H1 (cell line): Measurements from ENCODE around the gene PHKG2.

Source experiments
- CREB1 ChIP-seq: IDR thresholded peaks from 2 replicates; pipeline ENCODE4 v1.6.1; 2012; ENCODE audit warnings: inconsistent platforms
- EZH2 ChIP-seq: fragments of 200-600 bp; sonication (generic); IDR thresholded peaks from 2 replicates; pipeline ENCODE4 v1.7.1; 2012; ENCODE audit warnings: low read depth, mild to moderate bottlenecking, moderate library complexity, low read length, inconsistent platforms; ENCODE audit not compliant: severe bottlenecking
- NRF1 ChIP-seq: IDR thresholded peaks from 2 replicates; pipeline ENCODE4 v1.6.1; 2011; ENCODE audit warnings: mild to moderate bottlenecking, low read depth, low read length, improper control_type of control experiment
- POLR2A ChIP-seq, 2 experiments: IDR thresholded peaks; 1 replicate in 1 of 2; 2 replicates in 1 of 2; pipeline ENCODE4 v1.6.1; 2011; ENCODE audit warnings: low read depth in 2 of 2, low read length in 2 of 2, mild to moderate bottlenecking in 2 of 2; ENCODE audit errors: control extremely low read depth in 1 of 2
- RAD21 ChIP-seq, 2 experiments: IDR thresholded peaks in 1 of 2; conservative IDR thresholded peaks in 1 of 2; 2 replicates each; pipeline ENCODE4 v1.6.1; 2011; ENCODE audit warnings: low read depth in 2 of 2, low read length in 2 of 2, improper control_type of control experiment in 1 of 2, inconsistent platforms in 1 of 2, mild to moderate bottlenecking in 1 of 2, moderate library complexity in 1 of 2
- RXRA ChIP-seq: IDR thresholded peaks from 2 replicates; pipeline ENCODE4 v1.6.1; 2011; ENCODE audit warnings: low read depth, mild to moderate bottlenecking, low read length, moderate library complexity; ENCODE audit not compliant: insufficient read depth
- TEAD4 ChIP-seq: IDR thresholded peaks from 2 replicates; pipeline ENCODE4 v1.6.1; 2012; ENCODE audit warnings: low read depth, low read length, inconsistent platforms, mixed read lengths
- YY1 ChIP-seq: IDR thresholded peaks from 2 replicates; pipeline ENCODE4 v1.6.1; 2011; ENCODE audit warnings: low read depth, mild to moderate bottlenecking, low read length
- TF ChIP-seq, protein P1 (sequence below), 3 experiments: IDR thresholded peaks; 1 replicate in 2 of 3; 2 replicates in 1 of 3; pipeline versions ENCODE4 v1.5.1 to v1.6.1; 2011; ENCODE audit warnings: low read length in 3 of 3, mild to moderate bottlenecking in 3 of 3, inconsistent platforms in 2 of 3, low read depth in 1 of 3, moderate library complexity in 1 of 3; ENCODE audit not compliant: insufficient read depth in 1 of 3; ENCODE audit errors: control extremely low read depth in 1 of 3
- TF ChIP-seq, protein P2 (sequence below): IDR thresholded peaks from 2 replicates; pipeline ENCODE4 v1.6.1; 2011; ENCODE audit warnings: low read length, improper control_type of control experiment
- TF ChIP-seq, protein P3 (sequence below): IDR thresholded peaks from 2 replicates; pipeline ENCODE4 v1.6.1; 2012; ENCODE audit warnings: low read length, inconsistent platforms
- TF ChIP-seq, protein P4 (sequence below): IDR thresholded peaks from 2 replicates; pipeline ENCODE4 v1.6.1; 2012; ENCODE audit warnings: inconsistent platforms

DNA sequence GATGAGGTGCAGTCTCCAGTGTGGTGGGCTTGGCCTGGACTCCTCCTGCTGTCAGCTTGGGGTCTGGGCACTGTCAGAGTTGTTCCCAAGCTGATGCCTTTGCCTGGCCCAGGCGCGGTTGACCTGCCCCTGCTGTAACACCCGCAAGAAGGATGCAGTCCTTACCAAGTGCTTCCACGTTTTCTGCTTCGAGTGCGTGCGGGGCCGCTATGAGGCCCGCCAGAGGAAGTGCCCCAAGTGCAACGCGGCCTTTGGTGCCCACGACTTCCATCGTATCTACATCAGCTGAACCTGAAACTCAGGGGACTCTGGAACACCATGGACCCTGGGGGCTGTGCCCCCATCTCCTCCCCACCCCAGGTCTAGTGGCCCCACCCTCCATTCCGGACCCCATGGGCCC, 25.6 kb downstream of the PHKG2 start:
- TF ChIP-seq, protein P1, sequence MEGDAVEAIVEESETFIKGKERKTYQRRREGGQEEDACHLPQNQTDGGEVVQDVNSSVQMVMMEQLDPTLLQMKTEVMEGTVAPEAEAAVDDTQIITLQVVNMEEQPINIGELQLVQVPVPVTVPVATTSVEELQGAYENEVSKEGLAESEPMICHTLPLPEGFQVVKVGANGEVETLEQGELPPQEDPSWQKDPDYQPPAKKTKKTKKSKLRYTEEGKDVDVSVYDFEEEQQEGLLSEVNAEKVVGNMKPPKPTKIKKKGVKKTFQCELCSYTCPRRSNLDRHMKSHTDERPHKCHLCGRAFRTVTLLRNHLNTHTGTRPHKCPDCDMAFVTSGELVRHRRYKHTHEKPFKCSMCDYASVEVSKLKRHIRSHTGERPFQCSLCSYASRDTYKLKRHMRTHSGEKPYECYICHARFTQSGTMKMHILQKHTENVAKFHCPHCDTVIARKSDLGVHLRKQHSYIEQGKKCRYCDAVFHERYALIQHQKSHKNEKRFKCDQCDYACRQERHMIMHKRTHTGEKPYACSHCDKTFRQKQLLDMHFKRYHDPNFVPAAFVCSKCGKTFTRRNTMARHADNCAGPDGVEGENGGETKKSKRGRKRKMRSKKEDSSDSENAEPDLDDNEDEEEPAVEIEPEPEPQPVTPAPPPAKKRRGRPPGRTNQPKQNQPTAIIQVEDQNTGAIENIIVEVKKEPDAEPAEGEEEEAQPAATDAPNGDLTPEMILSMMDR (IDR thresholded peaks at IDR 0.05; ENCODE audit: control extremely low read depth in 1 of 3, insufficient read depth in 1 of 3, low read depth in 1 of 3, low read length in 3 of 3) = no peak
- no peak for TF ChIP-seq POLR2A (IDR thresholded peaks at IDR 0.05; ENCODE audit: control extremely low read depth in 1 of 2, low read depth in 2 of 2, low read length in 2 of 2)
- TF ChIP-seq TEAD4 = no peak
- TF ChIP-seq, protein P2, sequence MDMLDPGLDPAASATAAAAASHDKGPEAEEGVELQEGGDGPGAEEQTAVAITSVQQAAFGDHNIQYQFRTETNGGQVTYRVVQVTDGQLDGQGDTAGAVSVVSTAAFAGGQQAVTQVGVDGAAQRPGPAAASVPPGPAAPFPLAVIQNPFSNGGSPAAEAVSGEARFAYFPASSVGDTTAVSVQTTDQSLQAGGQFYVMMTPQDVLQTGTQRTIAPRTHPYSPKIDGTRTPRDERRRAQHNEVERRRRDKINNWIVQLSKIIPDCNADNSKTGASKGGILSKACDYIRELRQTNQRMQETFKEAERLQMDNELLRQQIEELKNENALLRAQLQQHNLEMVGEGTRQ = no peak
- TF ChIP-seq RXRA = no peak
- TF ChIP-seq YY1 = no peak
- TF ChIP-seq, protein P3, sequence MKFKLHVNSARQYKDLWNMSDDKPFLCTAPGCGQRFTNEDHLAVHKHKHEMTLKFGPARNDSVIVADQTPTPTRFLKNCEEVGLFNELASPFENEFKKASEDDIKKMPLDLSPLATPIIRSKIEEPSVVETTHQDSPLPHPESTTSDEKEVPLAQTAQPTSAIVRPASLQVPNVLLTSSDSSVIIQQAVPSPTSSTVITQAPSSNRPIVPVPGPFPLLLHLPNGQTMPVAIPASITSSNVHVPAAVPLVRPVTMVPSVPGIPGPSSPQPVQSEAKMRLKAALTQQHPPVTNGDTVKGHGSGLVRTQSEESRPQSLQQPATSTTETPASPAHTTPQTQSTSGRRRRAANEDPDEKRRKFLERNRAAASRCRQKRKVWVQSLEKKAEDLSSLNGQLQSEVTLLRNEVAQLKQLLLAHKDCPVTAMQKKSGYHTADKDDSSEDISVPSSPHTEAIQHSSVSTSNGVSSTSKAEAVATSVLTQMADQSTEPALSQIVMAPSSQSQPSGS = no peak
- no peak for TF ChIP-seq NRF1
- TF ChIP-seq EZH2 = no peak
- TF ChIP-seq, protein P4, sequence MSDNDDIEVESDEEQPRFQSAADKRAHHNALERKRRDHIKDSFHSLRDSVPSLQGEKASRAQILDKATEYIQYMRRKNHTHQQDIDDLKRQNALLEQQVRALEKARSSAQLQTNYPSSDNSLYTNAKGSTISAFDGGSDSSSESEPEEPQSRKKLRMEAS = no peak
- no peak for TF ChIP-seq CREB1
- no peak for TF ChIP-seq RAD21 (IDR thresholded peaks at IDR 0.05 in 1 of 2, conservative IDR thresholded peaks at IDR 0.05 in 1 of 2; ENCODE audit: low read depth in 2 of 2, low read length in 2 of 2)
